SH-SY5Y (cell line): Measurements from ENCODE around the gene ZBTB16.

Experiments used
- GATA2 ChIP-seq: IDR thresholded peaks from 2 replicates; pipeline ENCODE4 v1.6.1; 2011; ENCODE audit warnings: mild to moderate bottlenecking, low read depth, low read length
- GATA3 ChIP-seq: IDR thresholded peaks from 2 replicates; pipeline ENCODE4 v1.6.1; 2011; ENCODE audit warnings: low read depth, mild to moderate bottlenecking, low read length, moderate library complexity

- TF ChIP-seq GATA2 (no peak), GATA3 (no peak)
Observed at GRCh38 chr11:114036958-114037357, 22.6 kb upstream of the ZBTB16 start.
